ENCODE results near the gene PDX1. TPM values are rescaled to one million over a fixed set of nuclear protein-coding genes. Genes with fewer than 3 reads are reported as not detected.
A peak's percentile ranks its signal among the peaks of the same experiment; 100 is the strongest.

The PDX1 gene
- total RNA-seq, 1 experiment from 2014 or later, result 1.7 TPM

DNA sequence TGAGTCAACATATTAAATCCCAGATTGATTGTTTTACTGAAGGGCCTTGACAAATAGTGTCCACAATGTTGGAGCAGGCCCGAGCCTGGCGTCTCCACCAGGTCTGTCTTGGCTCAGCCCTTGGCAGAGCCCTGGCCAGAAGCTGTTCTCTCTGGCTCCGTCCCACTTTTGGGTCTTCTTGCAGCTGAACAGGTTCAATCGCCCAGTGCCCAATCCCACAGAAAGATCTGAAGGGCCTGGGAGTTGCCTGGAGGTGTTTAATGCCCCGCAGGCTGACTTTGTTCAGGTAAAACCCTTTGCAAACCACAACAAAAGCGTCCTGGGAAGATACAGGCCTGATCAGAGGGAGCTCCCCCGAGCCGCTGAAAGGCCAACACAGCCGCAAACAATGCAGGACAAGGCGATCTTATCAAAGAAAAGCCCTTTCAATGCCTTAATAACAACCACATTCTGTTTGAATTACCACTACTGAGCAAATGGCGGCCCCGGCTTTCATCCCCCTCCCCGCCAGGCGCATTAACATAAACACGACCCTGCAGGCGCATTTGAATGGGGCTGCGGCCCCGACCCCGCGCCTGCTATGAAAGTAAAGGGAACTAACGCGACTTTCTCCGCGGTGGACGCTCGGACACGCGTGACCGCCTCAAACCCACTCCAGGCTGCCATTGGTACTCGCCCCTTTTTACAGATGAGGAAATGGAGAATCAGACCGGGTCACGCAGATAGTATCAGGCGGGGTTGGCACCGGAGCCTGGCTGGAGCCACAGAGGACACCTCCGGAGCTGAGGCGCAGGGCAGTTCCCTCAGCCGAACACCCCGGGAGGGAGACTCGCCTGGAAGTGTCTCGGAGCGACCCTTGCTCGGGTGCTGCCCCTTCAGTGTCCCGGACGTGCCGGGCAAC is 46.2 kb downstream of the PDX1 start (continued):
- TF ChIP-seq, protein P1, sequence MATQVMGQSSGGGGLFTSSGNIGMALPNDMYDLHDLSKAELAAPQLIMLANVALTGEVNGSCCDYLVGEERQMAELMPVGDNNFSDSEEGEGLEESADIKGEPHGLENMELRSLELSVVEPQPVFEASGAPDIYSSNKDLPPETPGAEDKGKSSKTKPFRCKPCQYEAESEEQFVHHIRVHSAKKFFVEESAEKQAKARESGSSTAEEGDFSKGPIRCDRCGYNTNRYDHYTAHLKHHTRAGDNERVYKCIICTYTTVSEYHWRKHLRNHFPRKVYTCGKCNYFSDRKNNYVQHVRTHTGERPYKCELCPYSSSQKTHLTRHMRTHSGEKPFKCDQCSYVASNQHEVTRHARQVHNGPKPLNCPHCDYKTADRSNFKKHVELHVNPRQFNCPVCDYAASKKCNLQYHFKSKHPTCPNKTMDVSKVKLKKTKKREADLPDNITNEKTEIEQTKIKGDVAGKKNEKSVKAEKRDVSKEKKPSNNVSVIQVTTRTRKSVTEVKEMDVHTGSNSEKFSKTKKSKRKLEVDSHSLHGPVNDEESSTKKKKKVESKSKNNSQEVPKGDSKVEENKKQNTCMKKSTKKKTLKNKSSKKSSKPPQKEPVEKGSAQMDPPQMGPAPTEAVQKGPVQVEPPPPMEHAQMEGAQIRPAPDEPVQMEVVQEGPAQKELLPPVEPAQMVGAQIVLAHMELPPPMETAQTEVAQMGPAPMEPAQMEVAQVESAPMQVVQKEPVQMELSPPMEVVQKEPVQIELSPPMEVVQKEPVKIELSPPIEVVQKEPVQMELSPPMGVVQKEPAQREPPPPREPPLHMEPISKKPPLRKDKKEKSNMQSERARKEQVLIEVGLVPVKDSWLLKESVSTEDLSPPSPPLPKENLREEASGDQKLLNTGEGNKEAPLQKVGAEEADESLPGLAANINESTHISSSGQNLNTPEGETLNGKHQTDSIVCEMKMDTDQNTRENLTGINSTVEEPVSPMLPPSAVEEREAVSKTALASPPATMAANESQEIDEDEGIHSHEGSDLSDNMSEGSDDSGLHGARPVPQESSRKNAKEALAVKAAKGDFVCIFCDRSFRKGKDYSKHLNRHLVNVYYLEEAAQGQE (IDR thresholded peaks at IDR 0.05; ENCODE audit: low read depth), result no peak
- TF ChIP-seq, protein P2, sequence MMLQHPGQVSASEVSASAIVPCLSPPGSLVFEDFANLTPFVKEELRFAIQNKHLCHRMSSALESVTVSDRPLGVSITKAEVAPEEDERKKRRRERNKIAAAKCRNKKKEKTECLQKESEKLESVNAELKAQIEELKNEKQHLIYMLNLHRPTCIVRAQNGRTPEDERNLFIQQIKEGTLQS (IDR thresholded peaks at IDR 0.05), result no peak
- no peak for TF ChIP-seq RAD21 (IDR thresholded peaks at IDR 0.05; ENCODE audit: low read depth)
- no peak for TF ChIP-seq SP1 (IDR thresholded peaks at IDR 0.05; ENCODE audit: low read depth)
- no peak for TF ChIP-seq FOSL1 (IDR thresholded peaks at IDR 0.05; ENCODE audit: low read depth)
- TF ChIP-seq EGR1 (IDR thresholded peaks at IDR 0.05; ENCODE audit: low read depth), result no peak

DNA sequence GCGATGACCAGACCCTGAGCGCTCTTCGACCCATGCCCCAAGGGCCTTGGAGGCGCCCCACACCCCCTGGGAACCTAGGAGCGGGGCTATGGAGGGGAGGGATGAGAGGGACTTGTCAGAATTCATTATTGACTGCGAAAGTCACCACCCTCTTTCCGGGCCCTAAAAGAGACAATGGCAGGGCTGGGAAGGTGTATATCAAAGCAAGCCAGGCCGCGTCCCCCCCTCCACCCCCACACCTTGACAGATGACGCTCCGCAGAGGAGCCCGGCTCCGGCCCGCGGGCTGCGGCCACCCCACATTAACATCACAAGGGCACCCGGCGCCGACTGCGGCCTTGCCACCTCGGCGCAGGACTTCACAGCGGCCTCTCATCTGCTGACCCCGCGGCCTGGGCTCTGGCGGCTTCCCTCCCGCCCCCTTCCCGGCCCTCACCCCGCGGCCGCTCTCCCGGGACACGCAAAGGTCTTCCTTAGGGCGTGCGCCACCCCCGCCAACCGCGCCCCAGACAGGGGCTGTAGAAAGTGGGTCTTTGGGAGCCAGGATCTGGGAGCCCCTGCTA is 46.9 kb downstream of the PDX1 start:
- ChIA-PET RAD21 (ENCODE audit: low non-redundant PET in 1 of 2, low total read pairs in 2 of 2, uncharacterized antibody in 2 of 2, unreplicated experiment in 2 of 2) (no interaction called here), POLR2A (no interaction called here), CTCF (interaction anchor here (1.9 kb wide), 1 partner anchor 136 kb away, joined by 11 read pairs; no protein-coding TSS in a partner anchor)
- intact Hi-C loops (cut with micrococcal nuclease), result loop anchor here (5.0 kb wide), 1 partner anchor 584 kb away; no protein-coding TSS in a partner anchor
- H3K4me3 ChIP-seq (replicated peaks in 1 of 2; ENCODE audit: low read depth in 1 of 2, low read length in 2 of 2), result peak overlapping the region in 1 of 2 experiments; percentile 84; a peak in 1 of 4 replicates
- H2AFZ ChIP-seq (ENCODE audit: low read depth, low read length, poor library complexity, severe bottlenecking), result no peak overlapping the region
- peak overlapping the region; percentile 97 for H3K4me2 ChIP-seq (ENCODE audit: low read length)
- peaks cover 0 to 4% of the 10 kb centered on the region in 2 experiments; a peak in 1 of 4 replicates for H3K36me3 ChIP-seq (ENCODE audit: control insufficient read depth in 1 of 2, insufficient read depth in 2 of 2, low read length in 2 of 2)
- H3K9me3 ChIP-seq (ENCODE audit: control insufficient read depth in 1 of 2, insufficient read depth in 1 of 2, low read depth in 1 of 2, low read length in 2 of 2), result no peaks in the 10 kb centered on the region
- DNase-seq (ENCODE audit: low read depth, low spot score) (no peak), ATAC-seq (no peak)
- no TSS peak for BruUV-seq (replicated peaks)
- TF ChIP-seq FOSL1 (IDR thresholded peaks at IDR 0.05; ENCODE audit: low read depth), result no peak
- TF ChIP-seq EZH2phosphoT487 (IDR thresholded peaks at IDR 0.05; ENCODE audit: borderline replicate concordance), result no peak
- no peak for TF ChIP-seq ZFX (IDR thresholded peaks at IDR 0.05)
- no peak for TF ChIP-seq TCF7L2 (IDR thresholded peaks at IDR 0.05; ENCODE audit: borderline replicate concordance, extremely low read depth, insufficient read depth, insufficient read length)
- TF ChIP-seq SP1 (IDR thresholded peaks at IDR 0.05; ENCODE audit: low read depth), result no peak
- TF ChIP-seq POLR2A (IDR thresholded peaks at IDR 0.05; ENCODE audit: borderline replicate concordance, extremely low read depth, insufficient read depth, insufficient read length), result no peak
- no peak for TF ChIP-seq POLR2AphosphoS5 (IDR thresholded peaks at IDR 0.05; ENCODE audit: low read depth, low read length)
- TF ChIP-seq RAD21 (IDR thresholded peaks at IDR 0.05; ENCODE audit: low read depth), result no peak
- TF ChIP-seq, protein P3, sequence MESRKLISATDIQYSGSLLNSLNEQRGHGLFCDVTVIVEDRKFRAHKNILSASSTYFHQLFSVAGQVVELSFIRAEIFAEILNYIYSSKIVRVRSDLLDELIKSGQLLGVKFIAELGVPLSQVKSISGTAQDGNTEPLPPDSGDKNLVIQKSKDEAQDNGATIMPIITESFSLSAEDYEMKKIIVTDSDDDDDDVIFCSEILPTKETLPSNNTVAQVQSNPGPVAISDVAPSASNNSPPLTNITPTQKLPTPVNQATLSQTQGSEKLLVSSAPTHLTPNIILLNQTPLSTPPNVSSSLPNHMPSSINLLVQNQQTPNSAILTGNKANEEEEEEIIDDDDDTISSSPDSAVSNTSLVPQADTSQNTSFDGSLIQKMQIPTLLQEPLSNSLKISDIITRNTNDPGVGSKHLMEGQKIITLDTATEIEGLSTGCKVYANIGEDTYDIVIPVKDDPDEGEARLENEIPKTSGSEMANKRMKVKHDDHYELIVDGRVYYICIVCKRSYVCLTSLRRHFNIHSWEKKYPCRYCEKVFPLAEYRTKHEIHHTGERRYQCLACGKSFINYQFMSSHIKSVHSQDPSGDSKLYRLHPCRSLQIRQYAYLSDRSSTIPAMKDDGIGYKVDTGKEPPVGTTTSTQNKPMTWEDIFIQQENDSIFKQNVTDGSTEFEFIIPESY (IDR thresholded peaks at IDR 0.05; ENCODE audit: extremely low read depth, insufficient replicate concordance, low read length), result no peak
- TF ChIP-seq SRF (IDR thresholded peaks at IDR 0.05; ENCODE audit: low read depth), result no peak
- TF ChIP-seq CEBPB (IDR thresholded peaks at IDR 0.05; ENCODE audit: low read depth), result no peak
- TF ChIP-seq EZH2 (IDR thresholded peaks at IDR 0.05), result no peak
- peaks cover 40% of the 10 kb centered on the region for H3K79me2 ChIP-seq (ENCODE audit: insufficient read depth, low read length)
- H3K27me3 ChIP-seq (ENCODE audit: insufficient read depth, low read length), result no peaks in the 10 kb centered on the region
- H3K27ac ChIP-seq (ENCODE audit: low read depth, low read length), result no peak overlapping the region
- no peaks in the 10 kb centered on the region for H4K20me1 ChIP-seq (ENCODE audit: insufficient read depth)
- peaks cover 6 to 20% of the 10 kb centered on the region in 2 experiments; a peak in 3 of 4 replicates for H3K4me1 ChIP-seq (ENCODE audit: control insufficient read depth in 1 of 2, insufficient read depth in 2 of 2, low read length in 2 of 2)
- H3K9ac ChIP-seq (ENCODE audit: low read length), result no peak overlapping the region
- no peaks in the 10 kb centered on the region for H3K9me2 ChIP-seq (ENCODE audit: insufficient read depth)

Data from HCT116 (cell line).